Testis (tissue), 2 donors: Measurements from ENCODE around the gene NECTIN2.

Experiments used
- POLR2A ChIP-seq: fragments of 450-650 bp; IDR thresholded peaks from one replicate; pipeline ENCODE4 v1.6.1; 2017; ENCODE audit warnings: antibody characterized with exemption, mild to moderate bottlenecking, moderate library complexity
- TF ChIP-seq, protein P1 (sequence below), 3 experiments: fragments of 450-650 bp in 2 of 3; fragments of 200-600 bp in 1 of 3; sonication (generic) in 1 of 3; IDR thresholded peaks; one replicate each; pipeline ENCODE4 v1.5.1; 2016 to 2019; ENCODE audit warnings: antibody characterized with exemption in 3 of 3, mild to moderate bottlenecking in 2 of 3, moderate library complexity in 1 of 3

DNA sequence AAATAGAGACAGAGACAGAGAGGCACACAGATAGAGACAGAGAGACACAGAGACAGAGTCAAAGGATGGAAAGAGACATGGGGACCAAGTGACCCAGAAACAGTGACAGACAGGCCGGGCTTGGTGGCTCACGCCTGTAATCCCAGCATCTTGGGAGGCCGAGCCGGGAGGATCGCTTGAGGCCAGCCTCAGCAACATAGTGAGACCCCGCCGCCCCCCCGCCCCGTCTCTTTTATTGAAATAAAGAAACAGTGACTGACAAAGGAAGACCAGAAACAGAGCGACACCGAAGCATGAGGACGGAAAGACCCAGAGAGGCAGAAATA lies 848 bp upstream of the NECTIN2 start:
- TF ChIP-seq, protein P1, sequence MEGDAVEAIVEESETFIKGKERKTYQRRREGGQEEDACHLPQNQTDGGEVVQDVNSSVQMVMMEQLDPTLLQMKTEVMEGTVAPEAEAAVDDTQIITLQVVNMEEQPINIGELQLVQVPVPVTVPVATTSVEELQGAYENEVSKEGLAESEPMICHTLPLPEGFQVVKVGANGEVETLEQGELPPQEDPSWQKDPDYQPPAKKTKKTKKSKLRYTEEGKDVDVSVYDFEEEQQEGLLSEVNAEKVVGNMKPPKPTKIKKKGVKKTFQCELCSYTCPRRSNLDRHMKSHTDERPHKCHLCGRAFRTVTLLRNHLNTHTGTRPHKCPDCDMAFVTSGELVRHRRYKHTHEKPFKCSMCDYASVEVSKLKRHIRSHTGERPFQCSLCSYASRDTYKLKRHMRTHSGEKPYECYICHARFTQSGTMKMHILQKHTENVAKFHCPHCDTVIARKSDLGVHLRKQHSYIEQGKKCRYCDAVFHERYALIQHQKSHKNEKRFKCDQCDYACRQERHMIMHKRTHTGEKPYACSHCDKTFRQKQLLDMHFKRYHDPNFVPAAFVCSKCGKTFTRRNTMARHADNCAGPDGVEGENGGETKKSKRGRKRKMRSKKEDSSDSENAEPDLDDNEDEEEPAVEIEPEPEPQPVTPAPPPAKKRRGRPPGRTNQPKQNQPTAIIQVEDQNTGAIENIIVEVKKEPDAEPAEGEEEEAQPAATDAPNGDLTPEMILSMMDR (IDR thresholded peaks at IDR 0.05): no peak
- TF ChIP-seq POLR2A: no peak
